K562 (cell line): Measurements from ENCODE around the gene ACBD5. TPM values are rescaled to one million over a fixed set of nuclear protein-coding genes. Genes with fewer than 3 reads are reported as not detected.

Source experiments
- BMI1 ChIP-seq: fragments of 150-350 bp; IDR thresholded peaks from 2 replicates; pipeline ENCODE4 v1.6.1; 2014; ENCODE audit warnings: low read length
- CREB1 ChIP-seq, 2 experiments: sonication (generic) in 1 of 2; formaldehyde crosslinking in 1 of 2; IDR thresholded peaks; 2 replicates each; pipeline versions ENCODE4 v1.6.1 to v1.8.0; 2012 to 2022; ENCODE audit warnings: inconsistent platforms in 1 of 2, mild to moderate bottlenecking in 1 of 2, missing genetic modification reagents in 1 of 2, moderate library complexity in 1 of 2
- CTBP1 ChIP-seq: fragments of 450-650 bp; IDR thresholded peaks from 2 replicates; pipeline ENCODE4 v1.6.1; 2016; ENCODE audit warnings: borderline replicate concordance
- DNMT1 ChIP-seq: fragments of 450-650 bp; IDR thresholded peaks from 2 replicates; pipeline ENCODE4 v1.6.1; 2016; ENCODE audit warnings: antibody characterized with exemption, mild to moderate bottlenecking
- EGR1 ChIP-seq: fragments of 450-650 bp; conservative IDR thresholded peaks from 2 replicates; pipeline ENCODE4 v1.6.1; 2017; ENCODE audit warnings: mild to moderate bottlenecking
- ESRRA ChIP-seq: fragments of 450-650 bp; IDR thresholded peaks from 2 replicates; pipeline ENCODE4 v1.6.1; 2014; ENCODE audit warnings: low read depth, mild to moderate bottlenecking, moderate library complexity, borderline replicate concordance
- FOXK1 ChIP-seq: sonication (generic); formaldehyde crosslinking; IDR thresholded peaks from 2 replicates; pipeline ENCODE4 v1.8.0; 2022; ENCODE audit warnings: missing genetic modification reagents, mild to moderate bottlenecking, borderline replicate concordance
- GATA2 ChIP-seq: sonication (generic); formaldehyde crosslinking; IDR thresholded peaks from 2 replicates; pipeline ENCODE4 v1.4.0; 2020; ENCODE audit warnings: mild to moderate bottlenecking, missing genetic modification reagents
- HCFC1 ChIP-seq: IDR thresholded peaks from 2 replicates; pipeline ENCODE4 v1.6.1; 2012; ENCODE audit warnings: low read depth, low read length, improper control_type of control experiment
- KLF1 ChIP-seq: fragments of 450-650 bp; IDR thresholded peaks from 2 replicates; pipeline ENCODE4 v1.6.1; 2016; ENCODE audit warnings: missing genetic modification characterization, missing compliant biosample characterization
- MAFK ChIP-seq: IDR thresholded peaks from 2 replicates; pipeline ENCODE4 v1.6.1; 2011; ENCODE audit warnings: low read length, improper control_type of control experiment
- MAZ ChIP-seq, 2 experiments: fragments of 450-650 bp in 1 of 2; sonication (generic) in 1 of 2; formaldehyde crosslinking; IDR thresholded peaks in 1 of 2; conservative IDR thresholded peaks in 1 of 2; 2 replicates each; pipeline versions ENCODE4 v1.4.0 to v1.5.0; 2020; ENCODE audit warnings: mild to moderate bottlenecking in 1 of 2, missing genetic modification reagents in 1 of 2
- MECOM ChIP-seq: fragments of 250-450 bp; sonication (Bioruptor Pico); IDR thresholded peaks from 2 replicates; pipeline ENCODE4 v1.8.0; 2022; ENCODE audit warnings: inconsistent platforms
- NCOR1 ChIP-seq: fragments of 450-650 bp; IDR thresholded peaks from 2 replicates; pipeline ENCODE4 v1.6.1; 2016; ENCODE audit warnings: mild to moderate bottlenecking, moderate library complexity
- PHF20 ChIP-seq: fragments of 450-650 bp; IDR thresholded peaks from 2 replicates; pipeline ENCODE4 v1.6.1; 2018; ENCODE audit not compliant: partially characterized antibody
- PHF8 ChIP-seq: fragments of 200-600 bp; sonication (generic); IDR thresholded peaks from 2 replicates; pipeline ENCODE4 v1.6.1; 2012; ENCODE audit warnings: mixed run types, mild to moderate bottlenecking, inconsistent platforms, low read length, moderate library complexity, borderline replicate concordance
- POLR3A ChIP-seq: IDR thresholded peaks from 2 replicates; pipeline ENCODE4 v1.6.1; 2011; ENCODE audit warnings: borderline replicate concordance, mild to moderate bottlenecking, moderate library complexity; ENCODE audit not compliant: insufficient read length, insufficient read depth; ENCODE audit errors: extremely low read depth
- PTRF ChIP-seq: fragments of 450-650 bp; IDR thresholded peaks from 2 replicates; pipeline ENCODE4 v1.6.1; 2016; ENCODE audit warnings: mild to moderate bottlenecking, missing genetic modification characterization, missing compliant biosample characterization
- SRF ChIP-seq, 2 experiments: fragments of 250-450, 450-650 bp in 1 of 2; sonication (Bioruptor Pico) in 1 of 2; sonication (generic) in 1 of 2; formaldehyde crosslinking; IDR thresholded peaks; 2 replicates each; pipeline versions ENCODE4 v1.5.0 to v1.5.1; 2020 to 2022; ENCODE audit warnings: mild to moderate bottlenecking in 1 of 2, missing genetic modification reagents in 1 of 2
- ZFPM2 ChIP-seq: fragments of 250-450 bp; sonication (Bioruptor Pico); IDR thresholded peaks from 2 replicates; pipeline ENCODE4 v1.5.1; 2022; ENCODE audit warnings: mild to moderate bottlenecking
- ZNF444 ChIP-seq: fragments of 250-450 bp; sonication (Bioruptor Pico); IDR thresholded peaks from 2 replicates; pipeline ENCODE4 v1.4.0; 2020; ENCODE audit warnings: mild to moderate bottlenecking, moderate library complexity
- ZNF76 ChIP-seq: fragments of 250-450 bp; sonication (Bioruptor Pico); IDR thresholded peaks from 2 replicates; pipeline ENCODE4 v1.4.0; 2020; ENCODE audit warnings: mild to moderate bottlenecking, moderate library complexity, borderline replicate concordance
- polyA plus RNA-seq, 8 experiments: library from polyadenylated mRNA; depleted of rRNA in 4 of 8; stranded (reverse) in 5 of 8; unstranded in 3 of 8; fragments of >200 nt; fragmentation: Nextera tagmentation in 2 of 8; fragmentation: Illumina TruSeq in 1 of 8; extraction: Ambion mirVana in 2 of 8; extraction: Trizol in 1 of 8; gene quantifications; 2 replicates each; pipeline versions ENCODE4 v1.2.1 to v1.2.3, GENCODE V29; 2011 to 2014; ENCODE audit warnings: inconsistent platforms in 1 of 8, missing spikeins in 1 of 8
- total RNA-seq, 7 experiments: library from RNA; depleted of rRNA in 6 of 7; stranded (reverse); fragments of >200 nt in 6 of 7; fragmentation: Illumina TruSeq in 2 of 7; extraction: Trizol in 2 of 7; gene quantifications; 2 replicates each; pipeline versions ENCODE4 v1.2.1 to v1.2.3, GENCODE V29; 2011 to 2021; ENCODE audit warnings: low replicate concordance in 1 of 7
- TF ChIP-seq, protein P1 (sequence below): fragments of 250-450 bp; sonication (Bioruptor Pico); IDR thresholded peaks from 2 replicates; pipeline ENCODE4 v1.6.1; 2021; ENCODE audit warnings: mild to moderate bottlenecking
- TF ChIP-seq, protein P2 (sequence below): fragments of 200-800 bp; sonication (Bioruptor generic); IDR thresholded peaks from 2 replicates; pipeline ENCODE4 v1.6.1; 2017; ENCODE audit warnings: missing genetic modification characterization, missing compliant biosample characterization

Gene ACBD5
- total and polyA plus RNA-seq, 9 of the 15 experiments (the other 6 are each of a cell fraction or from before 2014, with no cell fraction given) = 1.5 to 10.3 (median 7.8) TPM

DNA sequence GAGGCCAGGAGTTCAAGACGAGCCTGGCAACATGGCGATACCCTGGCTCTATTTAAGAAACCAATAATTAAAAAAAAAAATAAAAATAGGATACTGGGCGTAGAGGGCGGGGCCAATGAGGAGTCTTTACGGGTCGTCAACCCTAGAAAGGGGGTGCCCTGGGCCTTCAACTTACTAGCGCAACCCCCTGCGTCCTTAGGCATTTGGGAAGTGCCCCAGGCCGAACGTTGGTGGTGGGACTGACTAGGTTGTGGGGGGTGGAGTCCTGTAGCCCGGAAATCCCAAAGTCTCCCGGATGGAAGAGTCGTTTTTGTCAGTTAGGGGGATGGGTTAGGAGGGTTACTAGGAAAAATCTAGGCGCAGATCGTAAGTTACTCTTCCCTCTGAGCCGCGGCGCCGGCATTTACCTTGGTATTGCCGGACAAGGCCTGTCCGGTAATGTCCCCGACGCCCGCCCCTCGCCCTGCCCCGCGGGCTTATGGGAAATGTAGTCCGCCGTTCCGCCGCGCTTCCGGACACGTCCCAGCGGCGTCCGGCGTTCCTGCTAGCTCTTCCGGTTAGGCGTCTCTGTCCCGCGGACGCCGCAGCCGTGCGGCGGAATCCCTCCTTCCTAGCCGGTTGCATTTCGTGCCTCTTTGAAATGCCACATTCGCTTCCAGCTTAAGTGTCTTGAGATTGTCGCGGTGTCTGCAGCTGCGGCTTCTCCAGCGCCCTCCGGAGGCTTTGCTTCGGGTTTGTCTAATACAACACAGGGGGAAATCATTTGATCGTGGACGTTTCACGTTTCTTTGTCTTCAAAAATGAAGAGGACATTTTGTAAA, 1.3 kb upstream of the ACBD5 start (continued):
- peak; percentile 53; the same call in 1 of the 2 replicates for TF ChIP-seq EGR1
- TF ChIP-seq CTBP1 = peak; percentile 66; the same call in 1 of the 2 replicates
- no peak for TF ChIP-seq DNMT1
- no peak for TF ChIP-seq ZFPM2 (CRISPR knock-in tag)
- peak; percentile 49 to 67 for TF ChIP-seq MAZ (CRISPR knock-in tag; conservative IDR thresholded peaks at IDR 0.05 in 1 of 2, IDR thresholded peaks at IDR 0.05 in 1 of 2)
- TF ChIP-seq ZNF76 = no peak
- no peak for TF ChIP-seq BMI1
- no peak for TF ChIP-seq POLR3A
- TF ChIP-seq HCFC1 = peak; percentile 93
- TF ChIP-seq NCOR1 = no peak
- no peak for TF ChIP-seq GATA2 (CRISPR knock-in tag)
- TF ChIP-seq MAFK = no peak; the same call in 1 of the 2 replicates
- TF ChIP-seq CREB1 (IDR thresholded peaks at IDR 0.05) = peak; percentile 31; the same call in 1 of the 2 replicates
- TF ChIP-seq CREB1 (CRISPR knock-in tag; IDR thresholded peaks at IDR 0.05) = peak; percentile 66
- no peak for TF ChIP-seq MECOM (CRISPR knock-in tag)
- TF ChIP-seq, protein P1, sequence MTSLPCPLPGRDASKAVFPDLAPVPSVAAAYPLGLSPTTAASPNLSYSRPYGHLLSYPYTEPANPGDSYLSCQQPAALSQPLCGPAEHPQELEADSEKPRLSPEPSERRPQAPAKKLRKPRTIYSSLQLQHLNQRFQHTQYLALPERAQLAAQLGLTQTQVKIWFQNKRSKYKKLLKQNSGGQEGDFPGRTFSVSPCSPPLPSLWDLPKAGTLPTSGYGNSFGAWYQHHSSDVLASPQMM (CRISPR knock-in tag) = no peak
- TF ChIP-seq PHF20 = peak; percentile 42
- TF ChIP-seq ZNF444 (CRISPR knock-in tag) = no peak
- TF ChIP-seq ESRRA = peak; percentile 33; the same call in 1 of the 2 replicates
- TF ChIP-seq, protein P2, sequence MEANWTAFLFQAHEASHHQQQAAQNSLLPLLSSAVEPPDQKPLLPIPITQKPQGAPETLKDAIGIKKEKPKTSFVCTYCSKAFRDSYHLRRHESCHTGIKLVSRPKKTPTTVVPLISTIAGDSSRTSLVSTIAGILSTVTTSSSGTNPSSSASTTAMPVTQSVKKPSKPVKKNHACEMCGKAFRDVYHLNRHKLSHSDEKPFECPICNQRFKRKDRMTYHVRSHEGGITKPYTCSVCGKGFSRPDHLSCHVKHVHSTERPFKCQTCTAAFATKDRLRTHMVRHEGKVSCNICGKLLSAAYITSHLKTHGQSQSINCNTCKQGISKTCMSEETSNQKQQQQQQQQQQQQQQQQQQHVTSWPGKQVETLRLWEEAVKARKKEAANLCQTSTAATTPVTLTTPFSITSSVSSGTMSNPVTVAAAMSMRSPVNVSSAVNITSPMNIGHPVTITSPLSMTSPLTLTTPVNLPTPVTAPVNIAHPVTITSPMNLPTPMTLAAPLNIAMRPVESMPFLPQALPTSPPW = peak; percentile 78
- 0 out of 2 replicates have a peak, but pooled peaks have one; percentile 6 for TF ChIP-seq FOXK1 (CRISPR knock-in tag)
- no peak; the same call in 1 of the 2 replicates for TF ChIP-seq KLF1
- TF ChIP-seq SRF (CRISPR knock-in tag; IDR thresholded peaks at IDR 0.05) = peak in 1 of 2 experiments; percentile 69; a peak in 1 of 4 replicates
- peak; percentile 78 for TF ChIP-seq PHF8
- TF ChIP-seq PTRF (tag) = peak; percentile 83
